ENCODE data around the gene CYP4F12.

DNA sequence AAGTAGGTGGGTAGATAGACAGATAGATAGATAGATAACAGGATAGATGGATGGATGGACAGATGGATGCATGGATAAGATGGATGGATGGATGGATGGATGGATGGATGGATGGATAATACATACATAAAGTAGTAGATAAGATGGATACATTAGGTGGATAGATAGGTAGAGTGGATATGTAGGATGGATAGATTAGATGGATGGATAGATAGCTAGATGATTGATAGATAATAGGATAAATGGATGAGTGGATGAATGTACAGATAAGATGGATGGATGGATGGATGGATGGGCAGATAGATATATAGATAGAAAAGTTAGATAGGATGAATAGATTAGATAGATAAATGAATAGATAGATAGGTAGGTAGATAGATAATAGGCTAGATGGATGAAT lies 30.1 kb upstream of the CYP4F12 start:
- no peak for TF ChIP-seq JUND (IDR thresholded peaks at IDR 0.05)
- TF ChIP-seq, protein P1, sequence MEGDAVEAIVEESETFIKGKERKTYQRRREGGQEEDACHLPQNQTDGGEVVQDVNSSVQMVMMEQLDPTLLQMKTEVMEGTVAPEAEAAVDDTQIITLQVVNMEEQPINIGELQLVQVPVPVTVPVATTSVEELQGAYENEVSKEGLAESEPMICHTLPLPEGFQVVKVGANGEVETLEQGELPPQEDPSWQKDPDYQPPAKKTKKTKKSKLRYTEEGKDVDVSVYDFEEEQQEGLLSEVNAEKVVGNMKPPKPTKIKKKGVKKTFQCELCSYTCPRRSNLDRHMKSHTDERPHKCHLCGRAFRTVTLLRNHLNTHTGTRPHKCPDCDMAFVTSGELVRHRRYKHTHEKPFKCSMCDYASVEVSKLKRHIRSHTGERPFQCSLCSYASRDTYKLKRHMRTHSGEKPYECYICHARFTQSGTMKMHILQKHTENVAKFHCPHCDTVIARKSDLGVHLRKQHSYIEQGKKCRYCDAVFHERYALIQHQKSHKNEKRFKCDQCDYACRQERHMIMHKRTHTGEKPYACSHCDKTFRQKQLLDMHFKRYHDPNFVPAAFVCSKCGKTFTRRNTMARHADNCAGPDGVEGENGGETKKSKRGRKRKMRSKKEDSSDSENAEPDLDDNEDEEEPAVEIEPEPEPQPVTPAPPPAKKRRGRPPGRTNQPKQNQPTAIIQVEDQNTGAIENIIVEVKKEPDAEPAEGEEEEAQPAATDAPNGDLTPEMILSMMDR (IDR thresholded peaks at IDR 0.05; ENCODE audit: low read depth, low read length, missing input control): no peak
- no peak for TF ChIP-seq RXRA (IDR thresholded peaks at IDR 0.05)
- no peak for TF ChIP-seq NR2F2 (IDR thresholded peaks at IDR 0.05)
- TF ChIP-seq, protein P2, sequence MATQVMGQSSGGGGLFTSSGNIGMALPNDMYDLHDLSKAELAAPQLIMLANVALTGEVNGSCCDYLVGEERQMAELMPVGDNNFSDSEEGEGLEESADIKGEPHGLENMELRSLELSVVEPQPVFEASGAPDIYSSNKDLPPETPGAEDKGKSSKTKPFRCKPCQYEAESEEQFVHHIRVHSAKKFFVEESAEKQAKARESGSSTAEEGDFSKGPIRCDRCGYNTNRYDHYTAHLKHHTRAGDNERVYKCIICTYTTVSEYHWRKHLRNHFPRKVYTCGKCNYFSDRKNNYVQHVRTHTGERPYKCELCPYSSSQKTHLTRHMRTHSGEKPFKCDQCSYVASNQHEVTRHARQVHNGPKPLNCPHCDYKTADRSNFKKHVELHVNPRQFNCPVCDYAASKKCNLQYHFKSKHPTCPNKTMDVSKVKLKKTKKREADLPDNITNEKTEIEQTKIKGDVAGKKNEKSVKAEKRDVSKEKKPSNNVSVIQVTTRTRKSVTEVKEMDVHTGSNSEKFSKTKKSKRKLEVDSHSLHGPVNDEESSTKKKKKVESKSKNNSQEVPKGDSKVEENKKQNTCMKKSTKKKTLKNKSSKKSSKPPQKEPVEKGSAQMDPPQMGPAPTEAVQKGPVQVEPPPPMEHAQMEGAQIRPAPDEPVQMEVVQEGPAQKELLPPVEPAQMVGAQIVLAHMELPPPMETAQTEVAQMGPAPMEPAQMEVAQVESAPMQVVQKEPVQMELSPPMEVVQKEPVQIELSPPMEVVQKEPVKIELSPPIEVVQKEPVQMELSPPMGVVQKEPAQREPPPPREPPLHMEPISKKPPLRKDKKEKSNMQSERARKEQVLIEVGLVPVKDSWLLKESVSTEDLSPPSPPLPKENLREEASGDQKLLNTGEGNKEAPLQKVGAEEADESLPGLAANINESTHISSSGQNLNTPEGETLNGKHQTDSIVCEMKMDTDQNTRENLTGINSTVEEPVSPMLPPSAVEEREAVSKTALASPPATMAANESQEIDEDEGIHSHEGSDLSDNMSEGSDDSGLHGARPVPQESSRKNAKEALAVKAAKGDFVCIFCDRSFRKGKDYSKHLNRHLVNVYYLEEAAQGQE (IDR thresholded peaks at IDR 0.05): no peak
